NCI-H2029 (cell line): ENCODE data around the gene GPC3.

Experiments used
- DNase-seq: peaks from one replicate; lab custom pipeline; 2025; lab: John Stamatoyannopoulos, UW

The GPC3 gene

DNA sequence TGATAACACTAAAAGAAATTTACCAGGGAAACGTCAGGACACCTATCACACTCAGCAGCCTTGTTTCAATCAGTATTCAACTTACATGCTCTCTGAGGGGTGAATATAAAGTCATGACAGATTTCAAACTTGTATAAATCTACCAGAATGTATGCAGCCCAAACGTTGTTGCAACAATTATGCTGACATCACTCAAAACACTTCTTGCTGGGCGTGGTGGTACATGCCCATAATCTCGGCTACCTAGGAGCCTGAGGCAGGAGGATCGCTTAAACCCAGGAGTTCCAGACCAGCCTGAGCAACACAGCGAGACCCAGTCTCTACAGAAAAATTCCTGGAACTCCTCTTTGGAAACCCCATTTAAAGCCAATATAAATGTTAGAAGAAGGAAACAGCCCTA is 303.5 kb downstream of the GPC3 start:
- no peak for DNase-seq

DNA sequence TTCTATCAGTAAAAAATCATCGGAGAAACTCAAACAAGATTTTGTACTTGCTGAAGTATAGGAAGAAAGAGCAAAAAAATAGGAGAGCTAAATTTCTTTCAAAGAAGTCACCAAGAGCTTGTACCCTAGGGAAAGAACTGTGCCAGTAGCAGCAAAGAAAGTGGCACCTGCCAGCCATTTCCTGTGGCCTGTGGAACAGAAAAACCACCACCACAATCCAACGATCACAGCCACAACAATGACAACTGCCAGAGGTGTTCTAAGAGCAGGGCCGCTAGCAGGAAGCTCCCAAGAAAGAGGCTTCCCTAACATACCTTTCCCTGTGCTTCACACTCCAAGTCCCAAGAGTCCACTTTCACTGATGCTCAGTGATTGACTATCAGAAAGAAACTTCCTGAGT is 304.0 kb downstream of the GPC3 start:
- DNase-seq: no peak

DNA sequence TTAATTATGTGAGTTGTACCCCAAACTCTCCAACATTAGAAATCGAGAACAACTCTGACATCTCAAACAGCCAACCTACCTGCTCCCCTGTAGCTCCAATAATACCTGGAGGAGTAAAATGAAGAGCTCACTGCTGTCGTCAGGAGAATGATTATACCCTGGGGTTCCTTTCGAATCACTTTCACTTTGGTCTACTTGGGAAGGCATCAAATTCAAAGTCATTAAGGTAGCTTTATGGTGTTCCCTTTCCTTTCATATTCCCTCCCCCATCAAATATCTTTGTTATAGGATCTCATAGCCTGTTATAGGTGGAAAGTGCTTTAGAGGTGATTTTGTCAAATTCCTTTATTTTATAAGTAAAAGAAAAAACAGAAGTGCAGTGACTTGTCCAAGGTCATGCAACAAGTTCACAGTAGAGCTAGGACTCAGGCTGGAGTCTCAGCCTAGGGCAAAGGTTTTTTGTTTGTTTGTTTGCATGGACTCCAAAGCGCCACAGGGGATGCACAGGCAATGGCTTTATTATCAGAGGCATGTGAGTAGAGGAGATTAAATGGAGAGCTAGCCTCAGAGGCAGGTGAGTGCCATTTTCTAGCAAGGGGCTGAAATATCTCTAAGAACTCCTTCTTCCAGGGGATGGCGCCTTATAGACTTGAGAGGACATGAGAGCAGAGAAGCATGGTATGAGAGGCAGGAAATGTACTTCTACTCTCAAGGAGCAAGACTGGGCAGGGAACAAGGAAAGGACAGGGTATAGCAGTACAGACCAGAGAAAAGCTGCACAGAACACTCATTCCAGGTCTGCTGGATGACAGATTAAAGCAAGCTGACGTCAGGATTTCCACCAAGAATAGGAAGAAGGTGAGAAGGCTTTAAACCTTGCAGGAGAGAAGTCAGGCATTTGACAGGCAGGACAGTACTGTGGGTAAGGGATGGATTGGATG is 308.0 kb downstream of the GPC3 start:
- no peak for DNase-seq

DNA sequence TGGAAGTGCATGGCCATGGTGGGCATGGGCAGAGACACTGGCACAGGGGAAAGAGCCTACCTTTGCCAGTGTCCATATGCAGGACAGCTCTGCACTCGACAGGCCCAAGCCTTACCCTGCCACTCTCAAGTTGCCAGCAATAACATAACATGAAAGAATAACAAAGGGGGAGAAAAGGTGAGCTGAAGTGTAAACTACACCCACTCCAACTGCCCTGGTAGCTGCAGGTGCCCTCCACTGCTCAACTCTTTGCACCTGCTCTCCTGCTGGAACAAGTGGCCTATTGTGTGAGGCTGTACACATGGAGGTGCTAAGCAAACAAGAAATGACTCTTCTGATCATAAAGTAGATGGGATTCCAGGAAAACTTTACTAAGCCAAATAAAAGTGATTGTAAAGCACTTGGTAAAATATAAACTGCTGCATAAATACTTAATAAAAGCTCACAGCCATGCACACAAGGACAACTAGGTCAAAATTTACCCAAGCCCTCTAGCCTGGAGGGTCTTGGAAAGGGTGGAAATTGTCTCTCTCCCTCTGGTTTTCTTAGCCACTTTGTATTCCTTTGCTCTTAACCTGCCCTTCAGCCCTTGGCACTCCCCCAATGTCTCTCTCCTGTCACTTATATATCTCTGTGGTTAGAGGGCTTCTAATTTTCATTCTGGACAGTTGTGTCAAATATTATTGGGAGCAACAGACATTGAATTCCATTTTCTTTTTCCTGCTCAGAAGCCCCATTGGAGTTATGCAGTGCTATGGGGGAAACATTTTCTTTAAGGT is 308.9 kb downstream of the GPC3 start:
- DNase-seq: peak; percentile 81

DNA sequence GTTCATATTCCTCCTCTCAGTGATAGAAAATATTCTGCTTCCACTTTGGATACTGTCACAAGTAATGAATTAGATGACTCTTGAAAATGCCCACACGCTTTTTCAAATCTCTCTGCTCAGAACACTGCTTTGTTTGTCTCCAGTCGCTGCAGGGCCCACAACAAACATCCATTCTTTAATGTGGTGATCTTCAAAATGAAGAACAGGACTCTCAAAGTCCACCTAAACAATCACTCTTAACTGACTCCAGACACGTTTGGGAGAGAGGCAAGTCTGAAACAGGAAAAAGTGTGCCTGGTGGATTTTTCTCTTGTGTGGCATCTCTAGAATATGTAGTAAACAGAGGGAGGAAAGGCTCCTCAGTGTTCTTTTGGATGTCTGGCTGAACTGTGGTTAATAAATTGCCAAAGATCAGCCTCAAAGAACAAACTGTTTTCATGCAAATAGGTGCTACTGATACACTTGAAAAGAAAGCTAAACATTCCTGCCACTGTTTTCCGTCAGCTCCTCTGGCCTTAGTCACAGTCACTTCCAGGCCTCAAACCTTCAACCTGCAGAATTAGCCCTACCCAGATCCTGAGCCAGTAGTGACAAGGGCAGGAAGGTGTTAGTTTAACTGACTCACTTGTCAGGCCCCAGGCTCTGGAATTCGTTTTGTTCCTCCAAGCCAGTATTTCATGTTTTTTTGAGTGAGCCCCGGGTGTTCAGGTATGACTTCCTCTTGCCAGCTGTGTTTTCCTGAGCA is 310.5 kb downstream of the GPC3 start:
- no peak for DNase-seq

DNA sequence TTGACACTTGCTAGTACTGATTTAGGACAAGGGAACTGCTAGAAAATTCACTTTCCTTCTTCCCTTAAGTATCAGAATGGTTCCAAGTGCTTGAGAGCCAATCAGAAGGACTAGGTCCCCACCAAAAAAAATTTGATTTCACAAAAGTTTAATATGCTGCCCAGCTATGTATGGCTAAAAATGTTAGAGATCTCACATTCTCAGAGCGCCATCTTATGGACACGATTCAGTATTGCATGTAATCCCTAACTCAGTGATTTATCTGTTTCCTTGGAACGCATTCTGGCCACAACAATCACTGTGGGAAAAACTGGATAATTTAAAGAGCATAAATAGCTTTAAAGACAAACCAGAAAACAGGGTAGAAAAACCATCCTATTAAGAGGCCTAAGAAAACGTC is 315.0 kb downstream of the GPC3 start:
- no peak for DNase-seq

DNA sequence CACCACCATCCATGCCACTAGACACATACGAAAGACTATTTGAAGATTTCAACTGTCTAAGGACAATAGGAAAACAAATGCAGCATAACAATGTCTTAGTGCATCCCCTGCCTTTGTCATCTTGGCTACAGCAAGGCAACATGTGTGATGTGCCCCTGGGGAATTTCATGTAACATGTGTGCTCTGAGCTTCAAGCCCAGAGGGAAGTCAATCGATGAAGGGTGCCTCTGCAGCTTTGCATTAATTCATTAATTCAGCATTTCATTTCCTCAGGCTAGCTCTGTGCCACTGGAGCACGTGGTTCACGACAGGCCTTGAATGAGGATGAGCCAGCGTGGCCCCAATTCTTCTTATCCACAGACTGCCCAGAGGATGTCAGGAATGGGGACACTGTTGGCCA is 316.2 kb downstream of the GPC3 start:
- no peak for DNase-seq

DNA sequence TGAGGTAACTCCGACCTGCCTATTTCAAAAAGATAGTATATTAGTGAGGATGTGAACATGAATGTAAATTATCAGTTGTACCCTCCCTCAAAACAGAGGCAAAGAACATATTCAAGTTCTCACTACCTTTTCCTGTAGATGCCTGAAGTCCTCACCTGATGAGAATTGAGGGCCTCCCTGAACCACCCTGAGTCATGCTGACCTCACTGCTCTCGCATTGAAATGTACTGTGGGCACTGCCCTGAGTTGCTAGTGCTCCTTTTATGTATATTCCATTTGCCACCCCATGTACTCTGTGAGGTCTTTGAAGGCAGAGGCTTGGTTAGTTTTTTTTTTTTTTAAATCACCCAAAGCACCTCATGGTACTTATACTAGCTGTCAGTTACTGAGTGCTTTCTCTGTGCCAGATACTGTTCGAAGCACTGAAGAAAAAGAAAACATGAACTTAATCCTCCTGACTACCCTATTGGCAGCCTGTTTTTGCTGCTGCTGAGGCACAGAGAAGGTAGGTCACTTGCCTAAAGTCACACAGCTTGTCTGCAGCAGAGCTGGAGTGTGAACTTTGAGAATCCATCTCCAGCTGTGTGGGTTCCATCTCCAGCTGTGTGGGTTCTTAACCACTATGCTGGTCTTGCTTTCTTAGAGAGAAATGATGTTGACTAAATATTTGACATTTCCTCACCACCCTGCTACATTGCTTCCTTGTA is 317.0 kb downstream of the GPC3 start:
- no peak for DNase-seq

DNA sequence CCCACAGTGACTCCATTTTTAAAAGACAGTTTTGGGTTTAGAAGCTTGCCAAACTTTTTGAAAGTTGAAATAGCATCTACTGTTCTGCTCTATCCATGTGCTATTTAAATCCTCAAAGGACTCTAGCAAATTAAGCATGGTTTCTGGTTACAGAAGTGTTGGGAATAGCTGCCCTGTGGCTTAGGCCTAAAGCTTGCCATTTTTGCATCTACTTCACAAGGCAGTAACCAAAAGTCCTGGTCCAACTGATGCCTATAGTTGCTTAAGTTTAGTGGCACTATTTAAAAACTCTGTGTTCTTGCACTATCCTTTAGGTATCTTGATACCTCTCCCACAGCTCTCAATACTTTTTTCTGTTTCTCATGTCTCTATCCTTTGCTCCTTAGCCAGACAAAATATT is 319.1 kb downstream of the GPC3 start:
- no peak for DNase-seq

DNA sequence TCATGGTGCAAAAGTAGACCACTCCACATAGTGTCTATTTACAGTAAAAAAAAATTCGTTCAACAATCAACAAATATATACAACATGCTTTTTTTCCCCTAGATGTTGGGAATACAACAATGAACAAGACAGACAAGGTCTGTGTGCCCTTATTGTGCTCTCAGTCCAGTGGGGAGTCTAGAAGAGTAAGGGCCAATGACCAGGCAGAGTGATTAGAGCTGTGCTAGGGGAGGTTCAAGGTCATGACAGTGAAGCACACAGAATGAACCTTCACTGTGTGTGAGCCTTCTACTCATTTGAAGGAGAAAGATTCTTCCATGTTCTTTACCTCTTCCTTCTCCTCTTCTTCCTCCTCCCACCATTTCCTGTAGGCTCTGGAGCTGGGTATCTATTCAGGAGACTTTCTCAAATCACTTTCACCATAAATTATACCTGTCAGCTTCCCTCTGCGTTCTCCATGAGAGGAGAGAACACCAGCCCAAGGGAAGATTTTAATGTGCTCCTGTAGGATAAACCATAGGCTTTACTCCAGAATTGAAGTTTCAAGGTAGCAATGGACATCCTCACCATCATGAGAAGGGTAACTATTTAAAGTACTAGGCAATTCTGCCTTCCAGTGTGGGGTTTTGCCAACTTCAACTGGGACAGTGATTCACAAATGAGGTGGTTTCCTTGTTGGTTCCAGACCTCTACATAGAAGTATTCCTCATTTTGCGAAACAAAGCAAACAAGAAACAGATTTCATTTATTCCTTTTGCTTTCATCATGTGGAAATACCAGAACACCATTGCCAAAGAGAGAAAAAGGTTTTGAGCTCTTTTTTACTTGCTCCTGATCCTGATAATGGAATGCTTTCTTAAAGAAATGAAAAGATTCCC is 323.2 kb downstream of the GPC3 start:
- no peak for DNase-seq

DNA sequence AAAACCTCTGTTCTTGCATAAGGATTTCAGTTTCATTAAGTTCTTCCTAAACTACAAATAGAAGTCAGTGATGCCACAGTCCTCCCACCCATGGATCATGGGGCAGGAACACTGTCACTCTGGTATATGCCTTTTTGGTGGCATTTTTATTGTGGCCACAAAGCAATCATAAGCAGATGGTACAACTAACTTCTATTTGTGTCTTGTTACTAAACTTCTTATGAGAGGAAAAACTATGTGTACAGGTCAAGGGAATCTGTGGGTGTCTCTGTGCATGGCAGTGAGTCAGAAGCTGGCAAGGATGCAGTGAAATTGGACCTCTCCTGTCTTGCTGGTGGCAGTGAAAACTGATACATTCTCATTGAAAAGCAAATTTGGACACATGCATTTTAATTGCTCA is 325.1 kb downstream of the GPC3 start:
- DNase-seq: peak; percentile 10

DNA sequence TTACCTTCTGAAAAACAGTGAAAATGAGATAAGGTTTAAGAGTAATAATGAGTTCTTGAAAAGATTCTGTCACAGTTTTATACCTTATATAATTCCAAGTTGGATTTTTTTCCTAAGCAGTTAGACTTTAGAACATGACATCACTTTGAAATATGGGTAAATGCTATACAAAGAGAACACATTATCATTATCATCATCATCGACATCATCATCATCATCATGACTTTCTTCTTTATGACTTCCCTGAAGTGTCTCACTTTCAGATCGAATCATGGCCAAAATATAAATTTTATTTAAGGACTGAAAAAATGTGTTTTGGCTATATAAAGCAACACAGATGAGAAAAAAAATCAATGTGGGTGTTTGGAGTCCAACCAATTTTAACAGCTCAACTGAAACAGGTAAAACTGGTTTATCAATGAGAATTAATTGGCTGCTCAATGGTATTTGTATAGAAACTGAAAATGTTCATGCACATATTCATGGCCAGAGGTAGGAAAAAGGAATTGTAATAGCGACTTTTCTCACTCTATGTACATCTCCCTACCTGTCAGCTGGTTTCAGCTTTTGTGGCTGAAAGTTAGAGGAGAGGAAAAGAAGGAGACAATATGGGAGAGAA is 327.0 kb downstream of the GPC3 start:
- no peak for DNase-seq

DNA sequence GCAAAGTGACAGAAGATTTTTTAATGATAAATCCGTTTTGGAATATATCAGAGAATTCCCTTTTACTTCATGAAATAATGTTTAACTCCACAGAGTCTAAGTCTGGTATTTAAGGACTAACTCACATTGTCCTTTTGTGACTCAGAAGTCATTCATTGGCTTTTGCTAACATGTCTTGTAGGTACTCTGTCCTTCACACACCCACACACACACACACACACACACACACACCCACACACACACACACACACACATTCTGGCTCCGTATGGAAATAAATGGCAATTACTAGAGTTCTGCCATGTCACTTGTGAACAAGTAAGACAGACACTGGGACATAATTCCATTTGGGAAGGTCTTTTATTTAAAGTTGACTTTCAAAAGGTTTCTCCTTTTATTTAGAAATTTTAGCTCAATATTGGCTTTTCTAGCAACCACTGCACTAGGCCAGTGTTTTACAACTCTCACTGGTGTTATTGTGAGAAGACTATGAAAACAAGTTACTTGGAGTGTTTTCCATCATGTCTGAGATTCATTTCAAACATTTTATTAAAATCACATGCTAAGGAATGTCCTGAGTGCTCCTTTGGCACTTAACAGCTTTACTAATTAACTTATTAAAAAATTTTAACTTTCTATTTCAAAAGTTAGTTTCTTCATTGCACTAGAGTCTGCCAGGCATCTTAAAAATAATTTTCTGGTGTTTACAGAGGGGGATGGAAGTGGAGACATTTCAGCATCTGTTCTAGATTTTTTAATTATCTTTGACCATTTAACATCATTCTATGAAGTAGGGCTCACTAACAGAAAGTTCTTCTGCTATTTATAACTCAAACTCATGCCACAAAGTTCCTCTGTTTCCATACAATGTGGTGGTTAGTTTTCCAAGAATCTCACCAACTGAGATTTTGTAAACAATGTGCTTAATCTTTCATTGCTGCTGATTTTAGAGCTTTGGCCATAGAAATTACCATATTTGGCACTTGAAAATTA is 329.8 kb downstream of the GPC3 start:
- no peak for DNase-seq

DNA sequence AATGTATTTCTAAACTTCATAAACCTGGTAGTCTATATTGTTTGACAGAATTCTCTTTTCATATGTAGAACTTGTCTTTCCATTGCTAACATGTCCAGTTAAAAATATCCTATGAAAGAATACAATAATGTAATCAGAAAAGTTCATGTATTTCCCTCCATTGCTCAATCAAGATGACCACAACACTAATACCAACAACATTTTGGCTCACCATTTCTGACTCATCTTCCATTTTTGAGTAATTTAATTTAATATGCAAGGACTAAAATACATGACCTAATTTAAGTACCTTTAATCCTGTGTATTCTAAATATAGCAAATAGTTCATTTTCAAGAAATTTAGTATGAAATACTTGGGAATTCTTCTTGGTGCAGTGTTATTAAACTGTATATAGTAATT is 330.6 kb downstream of the GPC3 start:
- no peak for DNase-seq

DNA sequence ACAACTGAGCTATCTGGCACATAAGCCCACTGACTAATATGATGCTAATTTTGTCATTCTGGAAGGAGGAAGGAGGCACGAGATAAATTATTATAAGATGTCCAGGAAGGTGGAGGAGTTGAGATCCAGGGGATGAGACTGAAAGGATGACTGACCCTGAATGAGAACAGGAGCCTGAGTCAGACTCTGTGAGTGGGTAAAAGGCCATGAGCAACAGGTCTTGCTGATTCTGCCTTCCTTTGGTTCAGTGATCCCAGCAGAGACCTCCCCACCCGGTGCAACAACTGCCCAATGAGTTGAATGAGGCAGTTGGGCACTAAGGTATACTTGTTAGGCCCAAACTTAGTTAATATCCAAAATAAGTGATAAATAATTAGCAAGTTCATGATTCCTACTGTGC is 332.0 kb downstream of the GPC3 start:
- no peak for DNase-seq

DNA sequence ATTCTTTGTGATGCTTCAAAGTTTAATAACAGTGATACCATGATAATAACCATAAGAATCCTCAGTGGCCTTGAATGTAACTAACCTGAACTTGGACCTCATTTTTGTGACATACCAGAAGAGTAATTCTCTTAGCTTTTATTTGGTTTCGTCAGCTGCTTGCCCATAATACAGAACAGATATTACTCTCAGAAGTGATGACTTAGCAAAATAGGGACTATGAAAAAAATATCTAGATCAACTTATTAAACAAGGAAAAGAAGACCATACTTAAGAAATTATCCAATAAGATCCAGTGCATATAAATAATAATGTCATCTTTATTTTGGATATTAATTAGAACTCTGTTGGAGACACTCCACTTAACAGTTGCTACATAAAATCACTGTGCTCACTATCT is 333.2 kb downstream of the GPC3 start:
- DNase-seq: no peak

DNA sequence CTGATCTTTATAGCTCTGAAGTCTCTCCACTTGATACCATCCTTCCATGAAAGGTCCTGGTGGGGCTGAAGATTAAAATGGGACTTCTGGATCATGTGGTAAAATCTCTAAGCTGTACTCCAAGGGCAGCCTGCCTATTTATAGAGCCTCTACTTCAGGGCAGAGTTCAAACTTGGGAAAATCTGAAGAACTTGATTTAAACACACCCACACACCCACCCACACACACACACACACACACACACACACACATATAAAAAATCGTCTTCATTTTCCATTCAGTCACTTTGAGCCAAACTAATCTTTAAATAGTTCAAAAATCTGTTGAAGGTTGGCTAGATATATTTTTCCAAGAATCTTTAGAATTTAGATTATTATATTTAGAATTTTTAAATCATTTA is 335.2 kb downstream of the GPC3 start:
- no peak for DNase-seq

DNA sequence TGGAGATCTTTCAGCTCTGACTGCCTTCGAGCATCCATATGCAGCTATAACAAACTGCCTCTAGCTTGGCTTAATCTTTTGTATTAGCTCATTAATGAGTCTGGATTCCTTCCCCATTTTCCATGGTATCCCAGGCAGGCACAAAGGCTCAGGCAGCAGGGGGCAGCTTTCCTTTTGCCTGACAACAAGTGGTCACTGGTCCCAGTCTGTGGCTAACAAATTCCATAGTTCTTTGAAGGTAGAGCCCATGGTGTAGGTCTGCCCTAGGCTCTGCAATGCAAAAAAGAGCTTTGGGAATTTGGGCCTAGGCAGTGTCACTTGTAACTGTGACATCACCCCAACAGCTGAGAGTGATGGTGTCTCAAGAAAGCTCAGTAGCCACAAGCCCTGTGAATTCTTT is 335.7 kb downstream of the GPC3 start:
- DNase-seq: no peak

DNA sequence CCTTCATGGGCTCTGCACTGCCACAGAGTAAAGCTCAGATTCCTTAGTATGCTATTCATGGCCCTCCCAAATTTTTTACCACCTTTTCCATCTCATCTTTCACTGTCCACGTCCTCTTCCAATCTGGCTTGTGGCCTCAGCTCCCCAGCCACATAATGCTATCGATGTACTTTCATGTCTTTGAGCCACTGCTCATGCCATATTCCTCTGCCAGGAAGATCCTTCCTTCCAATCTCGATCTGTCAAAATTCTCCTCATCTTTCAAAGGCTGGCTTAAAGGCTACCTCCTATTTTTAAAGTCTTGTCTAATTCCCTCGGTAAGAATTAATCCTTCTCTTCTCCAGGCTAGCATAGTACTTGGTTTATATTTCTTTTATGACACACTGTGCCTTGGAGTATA is 336.8 kb downstream of the GPC3 start:
- no peak for DNase-seq
